HTR-8/SVneo (cell line): ENCODE data around the gene NRXN3.
"Not testable (repeated sequence)": the region's sequence is repeated elsewhere in the genome, so short reads cannot be mapped to it uniquely, and the experiment has no call there.

Experiments used
- DNase-seq: peaks from one replicate; pipeline ENCODE4 v3.0.0; 2011; ENCODE audit warnings: low spot score, mixed read lengths; ENCODE audit not compliant: insufficient read length
- FAIRE-seq: peaks from 2 replicates; lab custom pipeline; 2011; peaks lifted over from hg19 to GRCh38; lab: Jason Lieb, UNC

Gene NRXN3

GRCh38 chr14:79082883-79083282 is 912.7 kb downstream of the NRXN3 start:
- DNase-seq (no peak), FAIRE-seq (no peak)

GRCh38 chr14:79083356-79083755 is 913.2 kb downstream of the NRXN3 start:
- DNase-seq (no peak), FAIRE-seq (no peak)

- FAIRE-seq (no peak), DNase-seq (no peak)
Measured at GRCh38 chr14:79084861-79085260, 914.7 kb downstream of the NRXN3 start.

- FAIRE-seq (no peak), DNase-seq (no peak)
Measured at GRCh38 chr14:79089576-79089975, 919.4 kb downstream of the NRXN3 start.

- DNase-seq (no peak), FAIRE-seq (no peak)
Measured at GRCh38 chr14:79090641-79091180, 920.5 kb downstream of the NRXN3 start.

- DNase-seq = no peak
- FAIRE-seq = no peak
Measured at GRCh38 chr14:79091381-79091963, 921.3 kb downstream of the NRXN3 start.

GRCh38 chr14:79093531-79093930 is 923.4 kb downstream of the NRXN3 start:
- FAIRE-seq = no peak
- no peak for DNase-seq

- DNase-seq = no peak
- FAIRE-seq = no peak
Measured at GRCh38 chr14:79094951-79095350, 924.8 kb downstream of the NRXN3 start.

GRCh38 chr14:79096811-79097210 is 926.6 kb downstream of the NRXN3 start:
- FAIRE-seq (no peak), DNase-seq (no peak)

GRCh38 chr14:79098324-79098723 is 928.2 kb downstream of the NRXN3 start:
- FAIRE-seq = no peak

GRCh38 chr14:79100578-79100977 is 930.4 kb downstream of the NRXN3 start:
- no peak for FAIRE-seq
- no peak for DNase-seq

More at GRCh38 chr14:79098324-79098723, 928.2 kb downstream of the NRXN3 start:
- DNase-seq = no peak

- no peak for DNase-seq
- FAIRE-seq = no peak
Measured at GRCh38 chr14:79101388-79101787, 931.2 kb downstream of the NRXN3 start.

- peak; percentile 84 for FAIRE-seq
- no peak for DNase-seq
Measured at GRCh38 chr14:79103764-79104163, 933.6 kb downstream of the NRXN3 start.

- not testable (repeated sequence) for DNase-seq, FAIRE-seq
Measured at GRCh38 chr14:79110564-79110963, 940.4 kb downstream of the NRXN3 start.

GRCh38 chr14:79111987-79112501 is 941.9 kb downstream of the NRXN3 start:
- no peak for FAIRE-seq
- no peak for DNase-seq

GRCh38 chr14:79117561-79117960 is 947.4 kb downstream of the NRXN3 start:
- no peak for DNase-seq
- no peak for FAIRE-seq

- no peak for DNase-seq
- FAIRE-seq = no peak
Measured at GRCh38 chr14:79118291-79118690, 948.1 kb downstream of the NRXN3 start.

- DNase-seq (no peak), FAIRE-seq (no peak)
Measured at GRCh38 chr14:79134361-79134760, 964.2 kb downstream of the NRXN3 start.

- no peak for FAIRE-seq
- DNase-seq = no peak
Measured at GRCh38 chr14:79136071-79137044, 966.2 kb downstream of the NRXN3 start.

- FAIRE-seq (no peak), DNase-seq (no peak)
Measured at GRCh38 chr14:79137045-79137430, 966.9 kb downstream of the NRXN3 start.

GRCh38 chr14:79137836-79138235 is 967.7 kb downstream of the NRXN3 start:
- FAIRE-seq = no peak

More at GRCh38 chr14:79137836-79138235, 967.7 kb downstream of the NRXN3 start:
- DNase-seq = no peak
